HG03135 (cell line): ENCODE measurements around the gene TRIM69.
"Not testable (repeated sequence)": the region's sequence is repeated elsewhere in the genome, so short reads cannot be mapped to it uniquely, and the experiment has no call there.

Experiments used
- ATAC-seq: cut with Tn5 transposase; IDR thresholded peaks from one replicate; pipeline ENCODE4 v1.9.1; 2021; ENCODE audit warnings: mild to moderate bottlenecking, moderate library complexity; ENCODE audit not compliant: unreplicated experiment

The TRIM69 gene

GRCh38 chr15:44715797-44716334 lies 20.5 kb upstream of the TRIM69 start:
- no peak for ATAC-seq

GRCh38 chr15:44716983-44717602 lies 19.2 kb upstream of the TRIM69 start:
- no peak for ATAC-seq

- ATAC-seq = no peak
Measured at GRCh38 chr15:44718180-44718926, 18.0 kb upstream of the TRIM69 start.

- ATAC-seq = no peak
Measured at GRCh38 chr15:44718927-44719292, 17.4 kb upstream of the TRIM69 start.

GRCh38 chr15:44719293-44719999 lies 16.9 kb upstream of the TRIM69 start:
- peak; percentile 38 for ATAC-seq

GRCh38 chr15:44720000-44720435 lies 16.3 kb upstream of the TRIM69 start:
- ATAC-seq = not testable (repeated sequence)

GRCh38 chr15:44720460-44721176 lies 15.7 kb upstream of the TRIM69 start:
- ATAC-seq = no peak

- ATAC-seq = no peak
Measured at GRCh38 chr15:44722011-44722410, 14.3 kb upstream of the TRIM69 start.

GRCh38 chr15:44726136-44726535 lies 10.2 kb upstream of the TRIM69 start:
- ATAC-seq = no peak

GRCh38 chr15:44726568-44727484 lies 9.5 kb upstream of the TRIM69 start:
- ATAC-seq = peak; percentile 45

- no peak for ATAC-seq
Measured at GRCh38 chr15:44727485-44728231, 8.7 kb upstream of the TRIM69 start.

GRCh38 chr15:44728232-44728575 lies 8.1 kb upstream of the TRIM69 start:
- not testable (repeated sequence) for ATAC-seq

GRCh38 chr15:44728576-44729407 lies 7.5 kb upstream of the TRIM69 start:
- ATAC-seq = peak; percentile 72

GRCh38 chr15:44729408-44730127 lies 6.8 kb upstream of the TRIM69 start:
- ATAC-seq = no peak

GRCh38 chr15:44734839-44735481 lies 1.4 kb upstream of the TRIM69 start:
- no peak for ATAC-seq

- ATAC-seq = peak; percentile 39
Measured at GRCh38 chr15:44735482-44736180, 697 bp upstream of the TRIM69 start.
